ENCODE data around the gene TMEM243. TPM values are rescaled to one million over a fixed set of nuclear protein-coding genes. Genes with fewer than 3 reads are reported as not detected.

The TMEM243 gene
- total RNA-seq, 1 experiment from 2014 or later: 24.6 TPM

GRCh38 chr7:87231711-87232110 is 12.2 kb upstream of the TMEM243 start:
- POLR2A ChIA-PET (ENCODE audit: unreplicated experiment): no interaction called here
- intact Hi-C loops (cut with micrococcal nuclease; ENCODE audit: unreplicated experiment): no loop called here

GRCh38 chr7:87231258-87231657 is 11.7 kb upstream of the TMEM243 start:
- H3K36me3 ChIP-seq (ENCODE audit: low read depth): no peaks in the 10 kb centered on the region
- H2AFZ ChIP-seq: no peak overlapping the region
- no peak overlapping the region for H3K27ac ChIP-seq
- H3K4me3 ChIP-seq: no peak overlapping the region
- TF ChIP-seq CTCF (conservative IDR thresholded peaks at IDR 0.05): no peak
- BruUV-seq (replicated peaks): no TSS peak
- H4K20me1 ChIP-seq (ENCODE audit: insufficient read depth): no peaks in the 10 kb centered on the region
- H3K27me3 ChIP-seq (ENCODE audit: insufficient read depth, low read depth): no peaks in the 10 kb centered on the region
- H3K4me1 ChIP-seq (replicated peaks; ENCODE audit: insufficient read depth): no peaks in the 10 kb centered on the region
- no peak overlapping the region for H3K4me2 ChIP-seq
- no peaks in the 10 kb centered on the region for H3K9me3 ChIP-seq (ENCODE audit: insufficient read depth, low read depth)
- ChIA-PET CTCF (no interaction called here), POLR2A (ENCODE audit: unreplicated experiment) (no interaction called here)
- DNase-seq: no peak
- no peaks in the 10 kb centered on the region for H3K9me2 ChIP-seq (ENCODE audit: insufficient read depth)
- intact Hi-C loops (cut with micrococcal nuclease; ENCODE audit: unreplicated experiment): no loop called here
- H3F3A ChIP-seq (ENCODE audit: insufficient read depth, low read depth): no peaks in the 10 kb centered on the region
- H3K79me2 ChIP-seq (ENCODE audit: low read depth): no peaks in the 10 kb centered on the region

More at GRCh38 chr7:87231711-87232110, 12.2 kb upstream of the TMEM243 start:
- no peaks in the 10 kb centered on the region for H3K36me3 ChIP-seq (ENCODE audit: low read depth)
- CTCF ChIA-PET: no interaction called here
- no TSS peak for BruUV-seq (replicated peaks)
- no peak for DNase-seq
- no peaks in the 10 kb centered on the region for H3K9me2 ChIP-seq (ENCODE audit: insufficient read depth)
- H3K4me2 ChIP-seq: no peak overlapping the region
- H4K20me1 ChIP-seq (ENCODE audit: insufficient read depth): no peaks in the 10 kb centered on the region
- H3F3A ChIP-seq (ENCODE audit: insufficient read depth, low read depth): no peaks in the 10 kb centered on the region
- no peak overlapping the region for H3K27ac ChIP-seq
- TF ChIP-seq CTCF (conservative IDR thresholded peaks at IDR 0.05) (no peak), EZH2 (IDR thresholded peaks at IDR 0.05; ENCODE audit: low read depth) (no peak)
- H3K27me3 ChIP-seq (ENCODE audit: insufficient read depth, low read depth): no peaks in the 10 kb centered on the region
- no peaks in the 10 kb centered on the region for H3K9me3 ChIP-seq (ENCODE audit: insufficient read depth, low read depth)
- H2AFZ ChIP-seq: no peak overlapping the region
- H3K79me2 ChIP-seq (ENCODE audit: low read depth): no peaks in the 10 kb centered on the region
- H3K4me3 ChIP-seq: no peak overlapping the region
- no peaks in the 10 kb centered on the region for H3K4me1 ChIP-seq (replicated peaks; ENCODE audit: insufficient read depth)

GRCh38 chr7:87226495-87226894 is 7.0 kb upstream of the TMEM243 start:
- ChIA-PET POLR2A (ENCODE audit: unreplicated experiment) (no interaction called here), CTCF (interaction anchor here (0.6 kb wide), 1 partner anchor 650 kb away, joined by 3 read pairs; the partner anchor contains the start of genes DBF4 and SLC25A40)
- Histone ChIP-seq H3K4me2 (no peak overlapping the region), H3K36me3 (ENCODE audit: low read depth) (no peaks in the 10 kb centered on the region), H3F3A (ENCODE audit: insufficient read depth, low read depth) (no peaks in the 10 kb centered on the region), H3K79me2 (ENCODE audit: low read depth) (no peaks in the 10 kb centered on the region), H3K9me3 (ENCODE audit: insufficient read depth, low read depth) (no peaks in the 10 kb centered on the region), H3K4me1 (replicated peaks; ENCODE audit: insufficient read depth) (peaks cover under 1% of the 10 kb centered on the region; the same call in 1 of the 2 replicates), H3K27ac (no peak overlapping the region), H3K27me3 (ENCODE audit: insufficient read depth, low read depth) (no peaks in the 10 kb centered on the region), H3K4me3 (no peak overlapping the region), H4K20me1 (ENCODE audit: insufficient read depth) (no peaks in the 10 kb centered on the region), H2AFZ (no peak overlapping the region), H3K9me2 (ENCODE audit: insufficient read depth) (no peaks in the 10 kb centered on the region; the same call in 1 of the 2 replicates)
- TF ChIP-seq CTCF (conservative IDR thresholded peaks at IDR 0.05) (no peak), EZH2 (IDR thresholded peaks at IDR 0.05; ENCODE audit: low read depth) (no peak)
- no peak for DNase-seq
- no TSS peak for BruUV-seq (replicated peaks)
- intact Hi-C loops (cut with micrococcal nuclease; ENCODE audit: unreplicated experiment): loop anchor here (10.0 kb wide), 2 partner anchors 188 to 648 kb away; partner anchors contain the start of genes DBF4 and SLC25A40
